Activated CD4-positive, alpha-beta T cell treated with anti-CD3 and anti-CD28 coated beads, Interleukin-2, Interleukin-6, amounts not matched to agents 100 ng/mL and 50 ng/mL, durations not matched to agents 16 hours and 8 hours (primary cell): ENCODE data around the gene ACSS1.

Experiments
- DNase-seq: peaks from one replicate; pipeline ENCODE4 v3.0.0-alpha.2; 2020

The ACSS1 gene

DNA sequence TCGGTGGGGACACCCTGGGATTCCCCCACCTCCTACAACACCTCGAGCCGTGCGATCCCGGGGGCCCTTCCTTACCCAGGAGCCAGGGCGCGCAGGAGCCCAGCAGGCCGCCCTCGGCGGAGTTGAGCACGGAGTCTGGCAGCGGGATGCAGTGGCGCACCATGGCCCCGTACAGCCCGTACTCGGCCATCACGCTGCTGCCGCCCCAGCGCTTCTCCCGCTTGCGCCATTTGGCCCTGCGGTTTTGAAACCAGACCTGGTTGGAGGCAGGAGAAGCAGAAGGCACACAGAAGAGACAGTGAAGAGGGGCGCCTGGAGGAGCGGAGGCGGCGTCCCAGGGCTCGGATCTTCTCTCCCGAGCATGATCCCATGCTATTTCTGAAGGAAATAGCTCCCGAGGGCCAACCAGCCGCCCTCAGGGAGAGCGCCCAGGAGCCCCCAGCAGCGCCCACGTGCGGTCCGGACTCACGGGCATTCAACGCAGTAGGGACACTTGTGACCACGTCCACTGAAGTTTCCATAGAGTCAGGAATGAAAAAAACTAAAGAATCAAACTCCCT is 19.8 kb upstream of the ACSS1 start:
- DNase-seq, result no peak

DNA sequence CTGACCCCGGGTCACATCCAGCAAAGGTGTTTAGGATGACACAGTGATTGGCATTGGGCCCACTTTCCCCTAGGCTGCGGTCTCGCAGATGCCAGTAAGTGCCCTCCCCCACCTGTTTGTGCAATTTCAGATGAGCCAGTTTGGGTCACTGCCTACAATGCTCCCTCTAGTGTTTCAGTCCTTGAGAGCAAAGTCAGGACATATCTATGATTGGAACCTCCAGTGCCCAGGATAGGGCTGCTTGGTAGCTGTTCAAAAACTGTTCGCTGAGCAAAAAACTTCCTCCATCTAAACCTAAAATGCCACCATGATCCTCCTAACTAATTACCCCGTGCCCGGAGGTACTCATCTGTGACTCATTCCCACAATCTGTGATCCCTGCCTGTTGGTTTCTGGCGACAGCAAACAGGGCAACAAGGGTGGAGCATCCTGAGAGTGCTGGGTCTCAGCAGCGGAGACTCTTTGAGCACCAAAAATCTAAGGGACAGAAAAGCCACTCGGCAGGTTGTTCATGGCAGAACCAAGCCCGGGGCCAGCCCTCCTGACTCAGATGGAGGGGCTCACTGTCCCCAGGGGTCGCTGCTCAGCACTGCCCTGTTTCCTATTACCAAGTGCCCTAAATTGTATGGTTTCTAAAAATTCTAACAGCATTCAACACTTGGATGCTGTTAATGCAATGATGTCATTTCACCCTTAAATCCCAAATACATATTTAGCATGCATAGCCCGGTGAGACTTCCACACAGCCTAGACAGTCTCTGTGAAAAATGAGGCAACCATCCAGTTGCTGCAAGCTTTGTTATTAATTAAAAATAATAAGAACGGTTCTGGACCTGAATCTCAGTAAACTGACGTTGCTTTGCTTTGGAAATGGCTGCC is 19.0 kb upstream of the ACSS1 start:
- DNase-seq, result no peak

DNA sequence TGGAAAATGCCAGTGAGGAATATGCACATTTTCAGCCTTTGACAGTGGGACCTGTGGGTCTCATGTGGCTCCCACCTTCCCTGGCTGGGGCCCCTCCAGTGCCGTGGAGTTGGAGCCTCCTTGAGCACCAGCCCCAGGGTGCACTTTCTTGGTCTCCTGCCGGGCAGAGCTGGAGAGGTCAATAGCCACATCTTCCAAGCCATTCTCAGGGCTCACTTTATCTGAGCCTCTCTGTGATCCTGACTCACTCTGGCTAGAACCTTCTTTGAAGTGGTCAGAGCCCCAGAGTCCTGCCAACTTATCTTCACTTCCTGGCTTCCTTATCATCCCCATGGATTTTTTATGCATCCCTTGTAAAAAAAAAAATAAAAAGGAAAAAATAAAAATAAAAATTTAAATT is 18.3 kb upstream of the ACSS1 start:
- no peak for DNase-seq

DNA sequence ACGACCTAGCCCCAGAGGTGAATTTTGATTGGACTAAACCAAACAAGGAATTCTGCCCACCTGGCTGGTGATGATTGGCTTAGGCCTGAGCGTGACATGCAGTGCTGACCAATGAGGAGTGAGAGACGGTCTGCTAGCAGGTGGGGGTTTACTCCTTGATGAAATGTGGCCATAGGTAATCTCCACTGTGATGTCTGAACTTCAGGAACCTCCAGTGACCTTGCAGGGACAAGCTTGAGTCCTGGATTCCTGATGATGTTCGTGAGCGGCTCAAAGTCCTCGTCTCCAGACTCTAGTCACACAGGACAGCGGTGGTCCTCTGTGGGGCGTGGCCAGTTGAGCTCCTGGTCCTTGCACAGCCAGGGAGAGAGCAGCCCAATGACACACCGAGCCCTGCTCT is 15.6 kb upstream of the ACSS1 start:
- DNase-seq, result no peak

DNA sequence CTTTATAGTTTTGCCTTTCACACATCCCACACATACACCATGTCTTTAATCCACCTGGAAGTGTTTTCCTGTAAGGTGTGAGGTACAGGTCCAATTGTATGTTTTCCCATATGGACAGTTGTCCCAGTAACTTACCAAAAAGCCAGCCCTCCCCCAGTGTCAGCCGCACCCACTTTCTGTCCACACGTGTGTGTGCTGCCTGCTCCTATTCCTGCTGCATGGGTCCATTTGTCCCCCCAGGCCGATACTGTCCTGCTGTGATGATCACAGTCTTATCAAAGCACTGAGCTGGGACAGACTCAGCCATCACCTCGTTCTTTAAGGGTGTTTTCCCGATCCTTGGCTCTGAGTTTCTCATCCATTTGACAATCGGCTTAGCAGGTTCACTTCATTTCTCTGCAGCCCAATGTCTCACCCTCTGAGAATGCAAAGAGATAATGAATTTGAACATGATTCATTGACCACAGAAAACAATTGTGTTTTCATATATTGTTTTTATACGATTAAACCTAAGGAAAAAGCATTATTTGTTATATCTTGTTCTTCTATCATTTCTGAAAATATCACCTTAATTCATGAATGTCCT is 14.4 kb upstream of the ACSS1 start:
- no peak for DNase-seq

DNA sequence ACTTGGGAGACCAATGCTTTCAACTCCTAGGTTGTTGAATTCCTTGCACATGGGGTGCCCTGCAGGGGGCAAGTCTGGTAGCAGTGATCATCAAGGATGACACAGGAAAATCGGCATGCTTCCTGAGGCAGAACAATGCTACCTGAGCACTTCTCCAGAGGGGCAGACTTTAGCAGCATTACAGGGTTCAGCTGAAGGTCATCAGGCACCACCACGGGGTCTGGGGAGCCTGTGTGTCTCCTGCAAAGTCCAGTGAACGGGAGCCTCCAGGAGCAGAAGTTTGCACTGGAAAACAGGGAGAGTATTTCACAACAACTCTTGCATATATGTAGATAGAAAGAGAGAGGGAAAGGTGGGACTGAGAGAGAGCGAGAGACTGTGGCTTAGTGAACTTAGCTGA is 13.8 kb upstream of the ACSS1 start:
- no peak for DNase-seq

DNA sequence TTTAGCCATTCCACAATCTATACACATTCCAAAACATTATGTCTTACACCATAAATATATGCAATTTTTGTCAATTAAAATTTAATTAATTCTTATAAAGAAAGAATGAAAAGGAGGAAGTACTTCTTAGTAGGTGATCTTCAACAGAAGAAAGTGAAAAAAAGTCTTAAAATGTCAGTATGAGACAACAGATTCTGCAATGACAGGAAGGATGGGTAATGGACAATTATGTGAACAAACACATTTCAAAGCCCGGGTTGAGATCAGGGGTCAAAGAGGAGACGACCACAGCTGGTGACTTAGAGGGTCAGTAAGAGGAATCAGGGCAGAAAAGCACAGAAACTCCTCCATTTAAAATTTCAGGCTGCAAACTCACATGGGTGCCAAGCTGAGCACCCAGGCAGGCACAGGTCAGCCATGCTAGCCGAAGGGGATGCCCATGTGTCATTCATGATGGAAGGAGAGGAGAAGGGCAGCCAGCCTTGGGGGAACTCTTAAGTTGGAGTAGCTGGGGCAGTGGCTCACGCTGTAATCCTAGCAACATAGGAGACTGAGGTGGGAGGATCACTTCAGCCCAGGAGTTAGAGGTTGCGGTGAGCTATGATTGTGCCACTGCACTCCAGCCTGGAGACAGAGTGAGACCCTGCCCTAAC is 13.0 kb upstream of the ACSS1 start:
- no peak for DNase-seq

DNA sequence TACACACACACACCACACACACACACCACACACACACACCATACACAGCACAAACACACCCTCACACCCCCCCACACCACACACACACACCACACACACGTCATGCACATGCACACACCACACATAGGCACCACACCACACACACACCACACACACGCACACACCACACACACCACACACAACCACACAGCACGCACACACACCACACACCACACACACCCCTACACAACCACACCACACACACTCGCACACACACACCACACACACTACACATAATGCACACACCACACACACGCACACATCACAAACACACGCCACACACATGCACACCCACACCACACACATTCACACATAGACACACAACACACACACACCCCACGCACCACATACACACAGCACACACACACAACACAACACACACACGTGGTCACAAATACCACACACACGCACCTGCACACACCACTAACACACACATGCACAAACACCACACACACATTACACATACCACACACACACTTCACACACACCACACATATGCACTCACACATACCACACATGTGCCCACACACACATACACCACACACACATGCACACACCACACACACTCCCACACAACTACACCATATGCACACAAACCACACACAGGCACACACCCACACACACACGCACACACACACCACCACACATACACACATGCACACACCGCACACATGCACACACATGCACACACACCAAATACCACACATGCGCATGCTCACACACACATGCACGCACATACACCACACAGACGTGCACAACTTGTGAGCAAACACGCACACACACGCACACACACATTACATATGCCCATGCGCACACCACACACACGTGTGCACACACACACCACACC is 9.4 kb upstream of the ACSS1 start:
- DNase-seq, result no peak

DNA sequence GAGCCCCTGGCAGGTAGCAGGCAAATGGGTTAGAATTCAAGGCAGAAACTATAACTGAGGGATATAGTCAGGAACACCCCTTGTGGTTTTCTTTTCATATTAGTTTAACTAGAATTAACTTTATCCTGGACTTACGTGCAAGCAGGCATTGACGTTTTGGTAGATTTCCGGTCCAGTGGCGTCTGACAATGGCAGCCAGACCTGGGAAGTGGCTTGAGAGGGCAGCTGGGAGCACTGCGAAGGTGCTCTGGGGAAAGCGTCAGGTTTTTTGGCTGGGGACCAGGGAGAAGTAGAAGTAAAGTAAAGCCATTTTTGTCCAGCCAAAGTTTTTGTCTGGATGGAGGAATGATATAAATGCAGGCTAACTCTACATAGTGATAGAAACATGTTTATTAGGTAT is 8.4 kb upstream of the ACSS1 start:
- no peak for DNase-seq

DNA sequence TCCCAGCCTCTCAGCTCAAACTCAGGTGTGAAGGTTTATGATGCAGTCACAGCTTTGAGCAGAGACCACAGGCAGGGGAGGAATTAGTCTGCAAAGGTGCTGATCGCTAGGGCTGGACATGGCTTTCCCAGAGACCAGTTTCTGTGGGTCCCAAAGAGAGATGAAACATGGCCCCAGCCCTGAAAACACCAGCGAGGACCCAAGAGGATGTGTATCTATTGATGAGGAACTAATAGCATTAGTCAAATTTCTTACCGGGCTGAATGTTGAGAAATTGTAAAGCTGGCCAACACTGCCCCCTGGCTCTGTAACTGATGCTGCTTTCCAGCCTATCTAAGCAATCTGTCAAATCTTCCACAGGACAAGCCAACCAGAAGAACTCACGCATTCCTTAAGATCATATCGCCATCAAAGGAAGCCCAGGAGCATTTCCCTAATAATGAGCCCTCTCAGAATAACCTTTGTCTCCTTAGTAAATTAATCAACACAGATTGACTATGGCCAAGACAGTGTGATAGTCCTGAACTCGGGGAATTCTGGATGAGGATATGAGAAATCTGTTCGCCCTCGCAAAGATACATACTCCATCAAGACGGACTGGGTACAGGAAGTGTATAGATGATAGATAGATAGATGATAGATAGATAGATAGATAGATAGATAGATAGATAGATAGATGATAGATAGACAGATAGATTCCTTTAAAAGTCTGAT is 7.8 kb upstream of the ACSS1 start:
- peak; percentile 49 for DNase-seq

DNA sequence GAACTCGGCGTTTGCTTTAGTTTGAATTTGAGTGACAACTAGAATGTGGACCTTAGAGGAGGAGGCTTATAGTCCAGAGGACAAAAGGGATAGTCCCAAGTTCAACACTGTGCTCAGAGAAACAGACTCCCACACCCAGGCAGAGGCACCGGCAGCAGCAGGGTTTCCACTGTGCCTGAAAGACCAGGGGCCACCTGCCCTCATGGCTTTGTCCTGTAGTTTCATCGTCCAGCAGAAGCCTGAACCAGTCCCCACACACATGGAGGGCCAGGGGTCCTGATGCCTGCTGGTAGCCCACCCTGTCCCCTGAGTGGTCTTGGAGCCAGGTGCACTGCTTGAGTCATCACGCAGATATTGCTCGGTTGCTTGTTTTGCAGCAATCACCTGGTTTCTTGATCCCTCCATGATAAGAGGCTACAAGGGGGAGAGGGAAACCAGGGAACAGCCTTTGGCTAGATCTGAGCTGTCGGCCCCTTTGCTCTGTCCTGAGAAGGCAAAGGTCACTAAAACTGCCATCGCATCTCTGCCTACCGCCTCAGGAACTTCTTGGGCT is 7.2 kb upstream of the ACSS1 start:
- DNase-seq, result no peak

DNA sequence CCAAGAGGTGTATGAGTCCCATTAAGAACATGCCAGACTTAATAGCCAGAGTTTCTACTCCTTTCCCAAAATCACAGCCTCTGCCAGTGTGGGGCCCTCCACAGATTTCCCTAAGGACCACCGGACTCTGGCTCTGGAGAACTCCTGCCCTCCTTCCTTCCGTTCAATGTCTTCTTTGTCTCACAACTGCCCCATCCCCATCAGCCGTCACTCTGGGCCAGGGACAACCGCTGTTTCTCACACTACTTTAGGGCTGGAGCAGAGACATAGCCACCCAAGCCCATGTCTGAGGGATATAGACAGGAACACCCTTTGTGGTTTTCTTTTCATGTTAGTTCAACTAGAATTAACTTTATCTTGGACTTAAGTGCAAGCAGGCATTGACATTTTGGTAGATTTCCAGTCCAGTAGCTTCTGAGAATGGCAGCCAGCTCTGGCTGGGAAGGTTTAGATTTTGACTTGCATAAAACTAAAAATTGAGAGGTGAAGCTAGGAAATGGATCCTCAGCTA is 6.7 kb upstream of the ACSS1 start:
- DNase-seq, result no peak

DNA sequence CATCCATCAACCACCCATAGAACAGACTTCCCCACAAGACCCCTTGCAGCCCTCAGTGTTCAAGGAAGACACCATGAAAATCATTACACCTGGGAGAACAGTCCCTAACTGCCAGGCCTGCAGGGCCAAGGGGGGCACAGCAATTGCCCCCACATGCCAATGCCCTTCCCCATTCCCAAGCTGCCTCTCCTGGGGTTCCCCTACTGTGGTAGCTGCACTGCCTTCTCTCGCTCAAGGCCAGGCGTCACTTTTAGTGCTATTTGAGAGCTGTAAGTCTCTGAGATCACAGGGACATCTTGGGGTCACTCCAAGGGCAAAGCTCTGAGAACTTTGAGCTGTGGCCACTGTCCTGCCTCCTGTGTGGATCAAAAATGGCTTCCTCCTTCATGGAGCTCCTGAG is 6.0 kb upstream of the ACSS1 start:
- DNase-seq, result no peak

DNA sequence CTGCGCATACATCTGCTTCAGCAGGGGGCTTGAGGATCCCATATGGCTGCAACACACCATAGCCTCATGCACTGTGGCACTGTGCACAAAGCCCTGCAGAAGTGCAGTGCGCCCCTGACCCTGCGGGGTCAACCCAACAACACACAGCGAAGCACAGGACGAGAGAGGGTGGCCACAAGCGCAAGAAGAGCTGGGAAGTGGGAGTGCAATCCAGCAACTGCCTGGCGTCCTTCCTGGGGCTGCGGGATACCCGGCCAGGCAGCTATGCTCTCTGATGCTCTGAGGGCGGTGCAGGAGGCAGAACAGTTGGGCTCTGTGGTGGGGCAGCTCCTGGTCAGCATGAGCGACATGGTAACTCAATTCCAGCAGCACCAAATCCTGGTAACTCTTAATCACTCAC is 5.6 kb upstream of the ACSS1 start:
- DNase-seq, result no peak

DNA sequence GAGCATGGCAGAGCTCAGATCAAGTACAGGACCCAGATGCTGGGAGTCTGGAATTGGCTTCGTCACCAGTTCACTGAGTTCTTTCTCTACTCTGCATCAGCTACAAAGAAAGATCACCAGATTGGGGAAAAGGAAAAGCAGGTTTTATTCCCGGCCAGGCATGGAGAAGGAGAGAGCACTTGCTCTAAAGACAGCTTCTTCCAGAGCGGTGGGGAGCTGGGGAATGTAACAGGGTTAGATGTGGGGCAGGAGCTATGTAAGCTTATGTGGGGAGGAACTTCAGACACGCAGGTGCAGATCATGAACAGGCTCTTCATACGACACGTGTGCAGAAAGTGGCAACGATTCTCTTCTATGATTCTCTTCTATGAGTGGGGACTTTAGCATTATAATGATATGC is 4.9 kb upstream of the ACSS1 start:
- DNase-seq, result no peak

DNA sequence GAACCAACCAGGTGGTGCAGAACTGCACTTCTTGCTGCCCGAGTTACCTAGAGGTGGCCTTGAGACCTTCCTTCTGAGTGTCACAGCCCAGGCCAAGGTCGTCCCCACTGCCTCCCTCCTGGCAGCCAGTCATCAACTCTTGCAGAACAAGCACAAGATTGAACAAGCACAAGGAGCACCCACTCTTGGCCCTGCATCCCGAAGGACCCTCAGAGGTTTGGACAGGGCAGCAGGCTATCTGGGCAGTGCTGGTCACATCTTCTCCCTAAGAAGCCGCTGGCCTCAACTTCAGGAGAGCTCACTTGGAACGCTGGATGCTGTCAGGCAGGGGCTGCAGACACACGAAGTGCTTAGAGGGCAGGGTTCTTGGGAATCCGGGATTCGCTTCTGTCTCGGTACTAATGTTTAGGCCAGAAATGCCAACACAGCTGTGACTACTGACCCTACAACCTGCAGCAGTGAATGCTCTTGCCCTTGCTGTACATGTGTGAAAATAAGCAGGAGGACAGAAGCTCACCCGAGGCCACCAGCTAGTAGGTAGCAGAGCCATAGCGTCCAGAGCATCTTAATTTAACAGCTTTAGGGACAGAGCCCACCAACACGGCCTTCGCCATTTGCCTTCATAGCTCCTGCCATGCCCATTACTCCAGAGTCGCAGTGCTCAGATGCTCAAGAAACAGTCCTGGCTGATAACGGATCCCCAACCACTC is 4.0 kb upstream of the ACSS1 start:
- DNase-seq, result no peak

DNA sequence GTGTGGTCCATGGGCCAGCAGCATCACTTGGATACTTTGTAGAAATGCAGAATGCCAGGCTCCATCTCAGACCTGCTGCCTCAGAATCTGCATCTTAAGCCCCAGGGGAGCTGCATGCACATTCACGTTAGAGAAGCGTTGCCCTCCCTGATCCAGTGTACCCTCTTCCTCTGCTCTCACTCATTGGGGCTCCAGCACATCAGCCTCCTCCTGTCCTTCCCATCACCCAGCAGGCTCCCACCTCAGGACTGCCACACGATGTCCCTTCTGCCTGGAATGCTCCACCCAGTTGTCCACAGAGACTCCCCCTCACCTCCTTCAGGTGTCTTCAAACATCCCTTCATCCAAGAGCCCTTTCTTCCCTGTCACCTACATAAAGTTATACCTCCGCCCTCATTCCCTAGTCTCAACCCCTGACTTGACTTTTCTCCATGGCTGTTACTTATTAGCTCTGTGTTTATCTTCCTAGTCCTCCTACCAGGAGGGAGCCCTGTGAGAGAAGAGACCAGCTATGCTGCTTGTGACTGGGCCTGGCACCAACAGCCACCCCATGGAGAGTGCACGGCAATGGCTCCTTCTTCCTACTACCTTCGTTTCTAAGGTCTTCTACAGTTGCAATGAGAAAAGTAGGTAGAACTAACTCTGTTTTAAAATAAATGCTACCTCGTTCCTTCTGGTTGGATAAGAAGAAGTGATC is 3.3 kb upstream of the ACSS1 start:
- DNase-seq, result no peak

DNA sequence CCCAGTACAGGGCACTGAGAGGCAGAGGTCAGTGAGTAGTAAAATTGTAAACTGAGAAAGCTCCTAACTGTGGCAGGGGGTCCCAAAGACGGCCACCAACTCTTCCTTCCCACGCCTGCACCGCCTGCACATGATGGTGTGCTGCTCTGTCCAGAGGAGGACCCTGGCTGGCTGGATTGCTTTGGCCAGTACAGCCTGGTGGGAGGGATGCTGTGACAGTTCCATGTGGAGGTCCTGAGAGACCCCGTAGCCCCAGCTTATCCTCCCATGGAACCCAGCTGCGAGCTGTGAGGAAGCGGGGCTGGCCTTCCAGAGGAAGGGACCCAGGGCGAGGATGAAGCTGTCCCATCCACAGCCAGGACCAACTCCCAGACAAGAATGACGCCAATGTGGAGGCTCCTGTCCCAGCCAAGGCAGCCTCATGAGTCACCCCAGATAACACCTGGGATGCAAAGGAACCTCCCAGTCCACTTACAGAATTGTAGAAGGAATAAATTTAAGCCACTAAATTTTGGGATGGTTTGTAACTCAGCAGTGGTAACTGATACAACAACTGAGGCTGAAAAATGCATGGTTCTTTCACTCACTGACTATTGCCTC is 2.0 kb upstream of the ACSS1 start:
- DNase-seq, result no peak

DNA sequence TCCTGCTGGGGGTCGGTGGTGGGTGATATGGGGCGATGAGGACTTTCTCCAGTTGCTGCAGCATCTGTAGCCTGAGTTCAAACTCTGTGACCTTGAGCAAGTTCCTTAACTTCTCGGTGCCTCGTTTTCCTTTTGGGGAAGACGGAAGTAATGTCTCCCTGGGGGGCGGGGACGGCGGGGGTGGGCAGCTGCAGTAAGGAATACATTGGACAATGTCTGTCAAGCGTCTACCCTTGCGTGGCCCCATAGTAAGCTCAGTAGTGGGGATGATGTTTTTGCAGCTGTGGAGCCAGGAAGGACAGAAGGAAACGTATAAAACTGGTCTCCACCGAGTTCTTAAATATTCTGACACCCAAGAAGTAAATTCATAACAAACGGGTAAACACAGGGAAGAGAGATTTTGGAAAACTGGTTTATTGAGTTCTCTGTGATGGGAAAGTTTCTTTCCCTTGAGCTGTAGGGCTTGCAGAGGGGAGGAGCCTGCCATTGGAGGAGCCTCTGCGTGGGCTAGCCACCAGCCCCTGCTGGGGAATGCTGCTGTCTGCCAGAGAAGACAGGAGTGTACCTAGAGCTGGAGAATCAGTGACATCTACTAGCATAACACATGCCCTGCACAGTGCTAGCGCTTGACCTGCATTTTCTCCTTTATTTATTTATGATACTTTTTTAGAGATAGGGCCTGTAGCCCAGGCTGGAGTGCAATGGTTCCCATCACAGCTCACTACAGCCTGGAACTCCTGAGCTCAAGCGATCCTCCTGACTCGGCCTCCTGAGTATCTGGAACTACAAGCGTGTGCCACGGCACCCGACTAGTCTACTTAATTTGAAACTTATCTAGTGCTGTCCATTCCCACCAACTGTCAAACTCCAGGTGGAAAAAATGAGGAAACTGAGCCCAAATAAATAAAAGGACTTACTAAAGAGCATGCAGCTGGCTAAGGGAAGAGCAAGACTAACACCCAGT is 1.2 kb upstream of the ACSS1 start:
- DNase-seq, result no peak
